WTC11 (cell line): ENCODE results near the gene MEX3C. TPM values are rescaled to one million over a fixed set of nuclear protein-coding genes. Genes with fewer than 3 reads are reported as not detected.

ENCODE experiments used
- ATAC-seq: fragments of 200-7000 bp; cut with Tn5 transposase; 2 replicates; pipeline ENCODE4 v1.10.0; 2021; ENCODE audit warnings: mild to moderate bottlenecking, moderate library complexity
- CTCF ChIA-PET: fragments of 300-600 bp; sonication (Branson Sonifier 250); formaldehyde crosslinking; loops from one replicate; lab custom pipeline; 2021; ENCODE audit warnings: antibody characterized with exemption; lab: Charles Lee
- POLR2A ChIA-PET: fragments of 350-600 bp; sonication (Branson Sonifier 250); formaldehyde crosslinking; loops from one replicate; lab custom pipeline; 2021; ENCODE audit warnings: antibody characterized with exemption; lab: Charles Lee
- DNase-seq: peaks from one replicate; pipeline ENCODE4 v3.0.0; 2021; ENCODE audit warnings: low spot score
- H3K27ac Mint-ChIP-seq: 2 replicates; pipeline ENCODE4 v1.8.0; 2021; ENCODE audit warnings: mixed read lengths
- H3K27me3 Mint-ChIP-seq: 2 replicates; pipeline ENCODE4 v1.8.0; 2021; ENCODE audit warnings: low read depth, mild to moderate bottlenecking, moderate library complexity, mixed read lengths
- H3K36me3 Mint-ChIP-seq: 2 replicates; pipeline ENCODE4 v1.8.0; 2021; ENCODE audit warnings: mixed read lengths
- H3K4me1 Mint-ChIP-seq: 2 replicates; pipeline ENCODE4 v1.8.0; 2022; ENCODE audit warnings: mixed read lengths
- H3K4me3 Mint-ChIP-seq: 2 replicates; pipeline ENCODE4 v1.8.0; 2021; ENCODE audit warnings: mild to moderate bottlenecking, moderate library complexity, mixed read lengths
- H3K9me3 Mint-ChIP-seq: 2 replicates; pipeline ENCODE4 v1.8.0; 2021; ENCODE audit warnings: mixed read lengths
- ATF1 ChIP-seq: sonication (generic); formaldehyde crosslinking; IDR thresholded peaks from 2 replicates; pipeline ENCODE4 v1.8.1; 2023; ENCODE audit warnings: mild to moderate bottlenecking, moderate library complexity, missing genetic modification reagents
- ESRRA ChIP-seq: sonication (generic); formaldehyde crosslinking; IDR thresholded peaks from 2 replicates; pipeline ENCODE4 v1.8.1; 2022; ENCODE audit warnings: mild to moderate bottlenecking, missing genetic modification reagents, borderline replicate concordance
- GRHL2 ChIP-seq: fragments of 250-450 bp; sonication (Bioruptor Pico); IDR thresholded peaks from 2 replicates; pipeline ENCODE4 v1.8.0; 2022; ENCODE audit warnings: mild to moderate bottlenecking, moderate library complexity; ENCODE audit not compliant: insufficient replicate concordance, severe bottlenecking
- GTF2I ChIP-seq: fragments of 250-450 bp; sonication (Bioruptor Pico); conservative IDR thresholded peaks from 2 replicates; pipeline ENCODE4 v1.4.0; 2021; ENCODE audit warnings: mild to moderate bottlenecking
- MYBL2 ChIP-seq: sonication (generic); formaldehyde crosslinking; IDR thresholded peaks from 2 replicates; pipeline ENCODE4 v1.8.1; 2023; ENCODE audit warnings: mild to moderate bottlenecking, moderate library complexity, missing genetic modification reagents
- NR3C1 ChIP-seq: sonication (generic); formaldehyde crosslinking; conservative IDR thresholded peaks from 2 replicates; pipeline ENCODE4 v1.8.1; 2023; ENCODE audit warnings: low read depth, mild to moderate bottlenecking, missing genetic modification reagents
- PRRX2 ChIP-seq: fragments of 250-450 bp; sonication (Bioruptor Pico); IDR thresholded peaks from 2 replicates; pipeline ENCODE4 v1.8.0; 2021; ENCODE audit warnings: mild to moderate bottlenecking
- RORB ChIP-seq: fragments of 250-450 bp; sonication (Bioruptor Pico); IDR thresholded peaks from 2 replicates; pipeline ENCODE4 v1.9.0; 2021; ENCODE audit warnings: mild to moderate bottlenecking
- TEAD4 ChIP-seq: sonication (generic); formaldehyde crosslinking; IDR thresholded peaks from 2 replicates; pipeline ENCODE4 v1.8.0; 2022; ENCODE audit warnings: mild to moderate bottlenecking, missing genetic modification reagents
- ZNF121 ChIP-seq: sonication (generic); formaldehyde crosslinking; IDR thresholded peaks from 2 replicates; pipeline ENCODE4 v1.8.0; 2023; ENCODE audit warnings: missing genetic modification reagents
- ZNF219 ChIP-seq: sonication (generic); formaldehyde crosslinking; IDR thresholded peaks from 2 replicates; pipeline ENCODE4 v1.8.0; 2023; ENCODE audit warnings: missing genetic modification reagents, mild to moderate bottlenecking, borderline replicate concordance
- ZNF396 ChIP-seq: fragments of 250-450 bp; sonication (Bioruptor Pico); IDR thresholded peaks from 2 replicates; pipeline ENCODE4 v1.8.0; 2021; ENCODE audit warnings: mild to moderate bottlenecking, moderate library complexity, borderline replicate concordance
- total RNA-seq: library from RNA; stranded (reverse); gene quantifications from 3 replicates; pipeline ENCODE4 v1.2.3, GENCODE V29; 2021
- TF ChIP-seq, protein P1 (sequence below): sonication (generic); formaldehyde crosslinking; IDR thresholded peaks from 2 replicates; pipeline ENCODE4 v1.8.1; 2022; ENCODE audit warnings: low read depth, mild to moderate bottlenecking, moderate library complexity, missing genetic modification reagents, borderline replicate concordance
- TF ChIP-seq, protein P2 (sequence below): sonication (generic); formaldehyde crosslinking; IDR thresholded peaks from 2 replicates; pipeline ENCODE4 v1.8.1; 2023; ENCODE audit warnings: mild to moderate bottlenecking, missing genetic modification reagents
- TF ChIP-seq, protein P3 (sequence below): sonication (generic); formaldehyde crosslinking; IDR thresholded peaks from 2 replicates; pipeline ENCODE4 v1.8.0; 2022; ENCODE audit warnings: mild to moderate bottlenecking, missing genetic modification reagents
- TF ChIP-seq, protein P4 (sequence below): sonication (generic); formaldehyde crosslinking; IDR thresholded peaks from 2 replicates; pipeline ENCODE4 v1.8.0; 2022; ENCODE audit warnings: mild to moderate bottlenecking, missing genetic modification reagents
- TF ChIP-seq, protein P5 (sequence below): fragments of 250-450 bp; sonication (Bioruptor Pico); IDR thresholded peaks from 2 replicates; pipeline ENCODE4 v1.8.0; 2021; ENCODE audit warnings: mild to moderate bottlenecking
- TF ChIP-seq, protein P6 (sequence below): sonication (generic); formaldehyde crosslinking; IDR thresholded peaks from 2 replicates; pipeline ENCODE4 v1.8.1; 2022; ENCODE audit warnings: mild to moderate bottlenecking, missing genetic modification reagents, moderate library complexity, borderline replicate concordance
- TF ChIP-seq, protein P7 (sequence below): fragments of 250-450 bp; sonication (Bioruptor Pico); IDR thresholded peaks from 2 replicates; pipeline ENCODE4 v1.9.0; 2021; ENCODE audit warnings: mild to moderate bottlenecking

MEX3C gene
- total RNA-seq, 1 experiment from 2014 or later: 79.4 TPM

DNA sequence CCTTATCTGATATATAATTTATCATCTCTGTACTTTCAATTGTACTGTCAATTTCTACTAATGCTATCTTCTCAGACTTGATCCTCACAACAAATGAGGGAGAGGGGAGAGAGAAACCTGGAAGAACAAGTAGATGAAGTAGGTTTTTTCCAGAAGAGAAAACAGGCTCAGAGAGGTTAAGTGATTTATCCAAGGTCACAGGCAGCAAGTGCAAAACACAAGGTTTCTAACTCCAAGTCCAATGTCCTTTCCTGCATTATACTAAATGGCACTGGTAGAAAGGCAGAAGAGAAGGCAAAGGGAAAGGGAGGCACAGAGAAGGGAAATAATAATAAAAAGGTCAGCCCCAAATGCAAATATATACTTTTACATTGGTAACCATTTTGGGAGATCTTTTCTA, 7.5 kb downstream of the MEX3C start (continued):
- TF ChIP-seq MYBL2: no peak
- TF ChIP-seq, protein P1, sequence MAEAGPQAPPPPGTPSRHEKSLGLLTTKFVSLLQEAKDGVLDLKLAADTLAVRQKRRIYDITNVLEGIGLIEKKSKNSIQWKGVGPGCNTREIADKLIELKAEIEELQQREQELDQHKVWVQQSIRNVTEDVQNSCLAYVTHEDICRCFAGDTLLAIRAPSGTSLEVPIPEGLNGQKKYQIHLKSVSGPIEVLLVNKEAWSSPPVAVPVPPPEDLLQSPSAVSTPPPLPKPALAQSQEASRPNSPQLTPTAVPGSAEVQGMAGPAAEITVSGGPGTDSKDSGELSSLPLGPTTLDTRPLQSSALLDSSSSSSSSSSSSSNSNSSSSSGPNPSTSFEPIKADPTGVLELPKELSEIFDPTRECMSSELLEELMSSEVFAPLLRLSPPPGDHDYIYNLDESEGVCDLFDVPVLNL (CRISPR knock-in tag): no peak
- TF ChIP-seq, protein P2, sequence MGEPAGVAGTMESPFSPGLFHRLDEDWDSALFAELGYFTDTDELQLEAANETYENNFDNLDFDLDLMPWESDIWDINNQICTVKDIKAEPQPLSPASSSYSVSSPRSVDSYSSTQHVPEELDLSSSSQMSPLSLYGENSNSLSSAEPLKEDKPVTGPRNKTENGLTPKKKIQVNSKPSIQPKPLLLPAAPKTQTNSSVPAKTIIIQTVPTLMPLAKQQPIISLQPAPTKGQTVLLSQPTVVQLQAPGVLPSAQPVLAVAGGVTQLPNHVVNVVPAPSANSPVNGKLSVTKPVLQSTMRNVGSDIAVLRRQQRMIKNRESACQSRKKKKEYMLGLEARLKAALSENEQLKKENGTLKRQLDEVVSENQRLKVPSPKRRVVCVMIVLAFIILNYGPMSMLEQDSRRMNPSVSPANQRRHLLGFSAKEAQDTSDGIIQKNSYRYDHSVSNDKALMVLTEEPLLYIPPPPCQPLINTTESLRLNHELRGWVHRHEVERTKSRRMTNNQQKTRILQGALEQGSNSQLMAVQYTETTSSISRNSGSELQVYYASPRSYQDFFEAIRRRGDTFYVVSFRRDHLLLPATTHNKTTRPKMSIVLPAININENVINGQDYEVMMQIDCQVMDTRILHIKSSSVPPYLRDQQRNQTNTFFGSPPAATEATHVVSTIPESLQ (CRISPR knock-in tag): no peak
- TF ChIP-seq, protein P3, sequence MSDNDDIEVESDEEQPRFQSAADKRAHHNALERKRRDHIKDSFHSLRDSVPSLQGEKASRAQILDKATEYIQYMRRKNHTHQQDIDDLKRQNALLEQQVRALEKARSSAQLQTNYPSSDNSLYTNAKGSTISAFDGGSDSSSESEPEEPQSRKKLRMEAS (CRISPR knock-in tag): no peak

DNA sequence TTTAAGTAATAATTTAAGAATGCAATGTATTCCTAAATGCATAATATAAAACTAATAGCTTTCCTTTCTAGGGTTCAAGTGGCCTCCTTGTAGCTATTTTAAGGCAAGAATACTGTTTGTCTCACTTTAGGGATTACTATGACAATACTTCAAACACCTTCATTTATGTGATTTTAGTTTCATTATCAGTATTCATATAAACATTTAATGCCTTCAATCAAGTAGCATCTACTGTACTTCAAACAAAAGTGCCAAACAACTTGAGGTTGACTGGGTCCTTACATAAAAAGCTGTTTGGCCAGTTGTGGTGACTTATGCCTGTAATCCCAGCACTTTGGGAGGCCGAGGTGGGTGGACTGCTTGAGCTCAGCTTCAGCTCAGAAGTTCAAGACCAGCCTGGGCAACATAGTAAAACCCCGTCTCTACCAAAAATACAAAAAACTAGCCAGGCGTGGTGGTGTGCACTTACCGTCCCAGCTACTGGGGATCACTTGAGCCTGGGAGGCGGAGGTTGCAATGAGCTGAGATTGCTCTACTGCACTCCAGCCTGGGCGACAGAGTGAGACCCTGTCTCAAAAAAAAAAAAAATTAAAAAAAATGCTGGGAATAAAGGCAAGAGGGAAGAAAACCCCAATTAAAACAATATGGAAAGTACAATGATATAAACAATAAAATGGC, 9.3 kb downstream of the MEX3C start:
- Mint-ChIP-seq H3K4me1 (peaks cover 73% of the 10 kb centered on the region), H3K27me3 (no peaks in the 10 kb centered on the region), H3K36me3 (peaks cover 25% of the 10 kb centered on the region), H3K27ac (no peak overlapping the region), H3K9me3 (no peaks in the 10 kb centered on the region), H3K4me3 (peak overlapping the region; percentile 7; the same call in 1 of the 2 replicates)
- ChIA-PET CTCF (interaction anchor here (1.2 kb wide), 1 partner anchor 10 kb away, joined by 3 read pairs; the partner anchor contains the start of gene MEX3C), POLR2A (interaction anchor here (1.5 kb wide), 1 partner anchor 9 kb away, joined by 5 read pairs; the partner anchor contains the start of gene MEX3C)
- peak; percentile 83 for TF ChIP-seq ZNF121 (CRISPR knock-in tag)
- no peak for TF ChIP-seq ZNF396 (CRISPR knock-in tag)
- ATAC-seq (no peak), DNase-seq (no peak)

DNA sequence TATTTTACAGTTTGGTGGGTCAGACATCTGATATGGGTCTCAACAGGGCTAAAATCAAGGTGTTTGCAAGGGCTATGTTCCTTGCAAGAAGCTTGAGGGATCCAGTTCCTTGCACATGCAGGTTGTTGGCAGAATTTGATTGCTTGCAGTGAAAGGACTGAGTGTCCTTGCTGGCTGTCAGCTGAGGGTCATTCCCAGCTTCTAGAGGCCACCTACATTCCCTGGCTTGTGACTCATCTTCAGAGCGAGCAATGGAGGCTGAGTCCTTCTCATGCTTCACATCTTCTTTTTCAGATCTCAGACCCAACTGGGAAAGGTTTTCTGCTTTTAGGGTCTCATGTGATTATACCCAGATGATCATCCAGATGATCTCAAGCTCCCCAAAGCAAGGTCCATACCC, 12.4 kb downstream of the MEX3C start:
- Mint-ChIP-seq H3K27me3 (no peaks in the 10 kb centered on the region), H3K36me3 (peaks cover 25% of the 10 kb centered on the region), H3K4me1 (peaks cover 63% of the 10 kb centered on the region), H3K4me3 (no peak overlapping the region), H3K27ac (peak overlapping the region; percentile 45; the same call in 1 of the 2 replicates), H3K9me3 (no peaks in the 10 kb centered on the region)
- TF ChIP-seq, protein P4, sequence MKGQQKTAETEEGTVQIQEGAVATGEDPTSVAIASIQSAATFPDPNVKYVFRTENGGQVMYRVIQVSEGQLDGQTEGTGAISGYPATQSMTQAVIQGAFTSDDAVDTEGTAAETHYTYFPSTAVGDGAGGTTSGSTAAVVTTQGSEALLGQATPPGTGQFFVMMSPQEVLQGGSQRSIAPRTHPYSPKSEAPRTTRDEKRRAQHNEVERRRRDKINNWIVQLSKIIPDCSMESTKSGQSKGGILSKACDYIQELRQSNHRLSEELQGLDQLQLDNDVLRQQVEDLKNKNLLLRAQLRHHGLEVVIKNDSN (CRISPR knock-in tag): no peak
- no peak for TF ChIP-seq GTF2I (CRISPR knock-in tag)
- TF ChIP-seq, protein P5, sequence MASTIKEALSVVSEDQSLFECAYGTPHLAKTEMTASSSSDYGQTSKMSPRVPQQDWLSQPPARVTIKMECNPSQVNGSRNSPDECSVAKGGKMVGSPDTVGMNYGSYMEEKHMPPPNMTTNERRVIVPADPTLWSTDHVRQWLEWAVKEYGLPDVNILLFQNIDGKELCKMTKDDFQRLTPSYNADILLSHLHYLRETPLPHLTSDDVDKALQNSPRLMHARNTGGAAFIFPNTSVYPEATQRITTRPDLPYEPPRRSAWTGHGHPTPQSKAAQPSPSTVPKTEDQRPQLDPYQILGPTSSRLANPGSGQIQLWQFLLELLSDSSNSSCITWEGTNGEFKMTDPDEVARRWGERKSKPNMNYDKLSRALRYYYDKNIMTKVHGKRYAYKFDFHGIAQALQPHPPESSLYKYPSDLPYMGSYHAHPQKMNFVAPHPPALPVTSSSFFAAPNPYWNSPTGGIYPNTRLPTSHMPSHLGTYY: no peak
- CTCF ChIA-PET: no interaction called here
- no peak for DNase-seq
- ATAC-seq: no peak
- POLR2A ChIA-PET: no interaction called here

DNA sequence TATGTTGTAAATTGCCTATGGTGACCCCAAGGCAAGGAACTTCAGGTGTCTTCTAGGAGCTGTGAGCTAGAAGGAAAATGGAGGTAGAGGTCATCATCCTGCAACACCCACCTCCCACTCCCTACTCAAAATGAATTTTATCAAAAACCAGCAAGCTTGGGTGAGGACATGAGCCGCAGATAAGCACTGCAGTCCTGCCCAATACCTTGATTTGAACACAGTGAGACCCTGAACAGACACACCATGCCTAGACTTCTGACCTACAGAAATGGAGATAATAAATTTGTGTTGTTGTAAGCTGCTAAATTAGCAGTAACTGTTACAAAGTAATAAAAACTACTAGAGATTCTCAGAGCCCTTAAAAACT, 13.4 kb downstream of the MEX3C start:
- no peak for ATAC-seq
- CTCF ChIA-PET: no interaction called here
- Mint-ChIP-seq H3K27me3 (no peaks in the 10 kb centered on the region), H3K27ac (no peak overlapping the region), H3K4me3 (no peak overlapping the region), H3K36me3 (peaks cover 25% of the 10 kb centered on the region)
- POLR2A ChIA-PET: interaction anchor here (2.0 kb wide), 1 partner anchor 14 kb away, joined by 10 read pairs; the partner anchor contains the start of gene MEX3C
- DNase-seq: no peak
- TF ChIP-seq, protein P6, sequence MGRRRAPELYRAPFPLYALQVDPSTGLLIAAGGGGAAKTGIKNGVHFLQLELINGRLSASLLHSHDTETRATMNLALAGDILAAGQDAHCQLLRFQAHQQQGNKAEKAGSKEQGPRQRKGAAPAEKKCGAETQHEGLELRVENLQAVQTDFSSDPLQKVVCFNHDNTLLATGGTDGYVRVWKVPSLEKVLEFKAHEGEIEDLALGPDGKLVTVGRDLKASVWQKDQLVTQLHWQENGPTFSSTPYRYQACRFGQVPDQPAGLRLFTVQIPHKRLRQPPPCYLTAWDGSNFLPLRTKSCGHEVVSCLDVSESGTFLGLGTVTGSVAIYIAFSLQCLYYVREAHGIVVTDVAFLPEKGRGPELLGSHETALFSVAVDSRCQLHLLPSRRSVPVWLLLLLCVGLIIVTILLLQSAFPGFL (CRISPR knock-in tag): no peak
- no peak for TF ChIP-seq PRRX2 (CRISPR knock-in tag)
- TF ChIP-seq ATF1 (CRISPR knock-in tag): no peak
- TF ChIP-seq ZNF219 (CRISPR knock-in tag): no peak
- TF ChIP-seq TEAD4: no peak
- TF ChIP-seq ESRRA: no peak
- TF ChIP-seq NR3C1 (CRISPR knock-in tag): no peak
- no peak for TF ChIP-seq RORB (CRISPR knock-in tag)
- TF ChIP-seq, protein P3 (CRISPR knock-in tag): no peak
- TF ChIP-seq, protein P7, sequence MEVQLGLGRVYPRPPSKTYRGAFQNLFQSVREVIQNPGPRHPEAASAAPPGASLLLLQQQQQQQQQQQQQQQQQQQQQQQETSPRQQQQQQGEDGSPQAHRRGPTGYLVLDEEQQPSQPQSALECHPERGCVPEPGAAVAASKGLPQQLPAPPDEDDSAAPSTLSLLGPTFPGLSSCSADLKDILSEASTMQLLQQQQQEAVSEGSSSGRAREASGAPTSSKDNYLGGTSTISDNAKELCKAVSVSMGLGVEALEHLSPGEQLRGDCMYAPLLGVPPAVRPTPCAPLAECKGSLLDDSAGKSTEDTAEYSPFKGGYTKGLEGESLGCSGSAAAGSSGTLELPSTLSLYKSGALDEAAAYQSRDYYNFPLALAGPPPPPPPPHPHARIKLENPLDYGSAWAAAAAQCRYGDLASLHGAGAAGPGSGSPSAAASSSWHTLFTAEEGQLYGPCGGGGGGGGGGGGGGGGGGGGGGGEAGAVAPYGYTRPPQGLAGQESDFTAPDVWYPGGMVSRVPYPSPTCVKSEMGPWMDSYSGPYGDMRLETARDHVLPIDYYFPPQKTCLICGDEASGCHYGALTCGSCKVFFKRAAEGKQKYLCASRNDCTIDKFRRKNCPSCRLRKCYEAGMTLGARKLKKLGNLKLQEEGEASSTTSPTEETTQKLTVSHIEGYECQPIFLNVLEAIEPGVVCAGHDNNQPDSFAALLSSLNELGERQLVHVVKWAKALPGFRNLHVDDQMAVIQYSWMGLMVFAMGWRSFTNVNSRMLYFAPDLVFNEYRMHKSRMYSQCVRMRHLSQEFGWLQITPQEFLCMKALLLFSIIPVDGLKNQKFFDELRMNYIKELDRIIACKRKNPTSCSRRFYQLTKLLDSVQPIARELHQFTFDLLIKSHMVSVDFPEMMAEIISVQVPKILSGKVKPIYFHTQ (CRISPR knock-in tag): no peak
- TF ChIP-seq GRHL2: no peak
- TF ChIP-seq, all 79 proteins: peak for 0
- Mint-ChIP-seq H3K4me1 (peaks cover 63% of the 10 kb centered on the region), H3K9me3 (no peaks in the 10 kb centered on the region)
